ENCODE measurements around the gene CAMK1D.

Gene CAMK1D

DNA sequence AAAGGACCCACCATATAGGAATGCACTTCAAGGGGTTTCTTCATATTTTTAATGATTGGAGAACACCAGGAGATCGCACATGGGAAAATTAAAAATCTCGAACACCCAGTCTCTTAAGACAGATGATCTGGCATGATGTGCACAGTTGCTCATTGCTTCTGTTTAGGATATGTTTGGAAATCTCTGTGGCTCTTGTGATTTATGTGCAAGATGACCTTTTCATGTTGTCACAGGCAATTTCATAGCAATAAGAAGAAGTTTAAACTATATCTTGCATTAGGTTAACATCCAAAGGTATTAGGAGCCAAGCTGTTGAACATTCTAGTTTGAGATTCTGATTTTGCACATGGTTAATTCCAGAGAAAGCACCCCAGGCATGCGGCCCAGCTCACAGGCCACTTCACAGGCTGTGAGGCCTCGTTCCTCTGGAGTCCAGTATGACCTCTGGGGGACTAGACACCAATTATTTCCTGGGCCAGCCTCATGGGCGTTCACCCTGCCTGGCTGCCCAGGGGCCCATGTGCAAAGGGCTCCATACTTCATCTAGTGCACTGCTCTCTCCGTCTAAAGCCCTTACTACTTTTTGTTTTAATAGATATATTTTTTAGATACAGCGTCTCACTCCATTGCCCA, 28.4 kb downstream of the CAMK1D start:
- DNase-seq, result no peak

GRCh38 chr10:12380999-12381398, 31.7 kb downstream of the CAMK1D start:
- no peak for DNase-seq

GRCh38 chr10:12381536-12382156, 32.3 kb downstream of the CAMK1D start:
- no peak for DNase-seq

DNA sequence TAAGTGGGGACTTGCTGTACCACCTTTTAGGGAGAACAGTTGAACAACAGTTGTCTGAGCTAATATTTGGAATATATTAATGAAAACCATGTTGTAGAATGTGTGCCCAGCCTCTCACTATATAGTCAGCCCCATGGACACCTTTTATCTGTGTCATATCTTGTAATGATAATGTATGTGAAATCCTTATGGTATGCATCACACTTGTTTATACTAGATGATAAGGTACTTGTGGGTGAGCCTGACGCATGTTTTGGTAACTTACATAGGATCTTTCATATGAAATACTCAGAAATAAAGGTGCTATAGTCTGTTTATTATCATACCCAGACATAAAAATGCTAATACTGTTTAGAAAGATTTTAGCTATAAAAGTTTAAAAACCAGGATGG, 32.8 kb downstream of the CAMK1D start:
- no peak for DNase-seq

- no peak for DNase-seq
These were observed 33.7 kb downstream of the CAMK1D start for GRCh38 chr10:12382956-12383531.

DNA sequence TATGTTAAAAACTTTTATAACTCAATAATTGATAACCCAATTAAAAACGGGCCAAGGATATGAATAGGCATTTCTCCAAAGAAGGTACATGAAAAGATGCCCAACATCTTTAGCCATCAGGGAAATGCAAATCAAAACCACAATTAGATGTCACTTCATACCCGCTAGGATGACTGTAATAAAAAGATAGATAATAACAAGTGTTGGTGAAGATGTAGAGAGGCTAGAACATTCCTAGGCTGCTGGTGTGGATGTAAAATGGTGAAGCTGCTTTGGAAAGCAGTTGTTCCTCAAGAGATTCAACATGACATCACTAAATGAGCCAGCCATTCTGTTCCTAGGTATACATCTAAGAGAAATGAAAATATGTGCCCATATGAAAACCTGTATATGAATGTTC, 35.6 kb downstream of the CAMK1D start:
- DNase-seq, result no peak

- no peak for DNase-seq
These were observed 38.3 kb downstream of the CAMK1D start for GRCh38 chr10:12387561-12388210.

DNA sequence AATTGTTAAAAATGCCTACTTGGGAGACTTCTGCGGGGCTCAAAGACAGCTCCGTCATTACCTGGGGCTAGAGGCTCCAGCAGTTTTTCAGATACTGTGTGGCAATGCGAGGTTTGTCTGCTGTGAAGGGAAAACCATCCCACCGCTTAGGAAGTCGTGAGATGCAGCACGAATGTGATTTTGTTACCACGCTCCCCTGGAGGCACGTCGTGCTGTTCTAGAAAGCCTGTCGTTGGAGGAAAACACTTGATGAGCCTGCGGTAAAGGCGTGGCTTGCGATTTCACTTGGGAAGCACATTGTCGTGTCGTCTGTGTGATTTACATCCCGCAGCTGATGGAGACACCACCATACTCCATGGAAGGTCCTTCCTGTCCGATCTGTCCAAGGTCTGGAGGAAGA, 39.3 kb downstream of the CAMK1D start:
- DNase-seq, result no peak

DNA sequence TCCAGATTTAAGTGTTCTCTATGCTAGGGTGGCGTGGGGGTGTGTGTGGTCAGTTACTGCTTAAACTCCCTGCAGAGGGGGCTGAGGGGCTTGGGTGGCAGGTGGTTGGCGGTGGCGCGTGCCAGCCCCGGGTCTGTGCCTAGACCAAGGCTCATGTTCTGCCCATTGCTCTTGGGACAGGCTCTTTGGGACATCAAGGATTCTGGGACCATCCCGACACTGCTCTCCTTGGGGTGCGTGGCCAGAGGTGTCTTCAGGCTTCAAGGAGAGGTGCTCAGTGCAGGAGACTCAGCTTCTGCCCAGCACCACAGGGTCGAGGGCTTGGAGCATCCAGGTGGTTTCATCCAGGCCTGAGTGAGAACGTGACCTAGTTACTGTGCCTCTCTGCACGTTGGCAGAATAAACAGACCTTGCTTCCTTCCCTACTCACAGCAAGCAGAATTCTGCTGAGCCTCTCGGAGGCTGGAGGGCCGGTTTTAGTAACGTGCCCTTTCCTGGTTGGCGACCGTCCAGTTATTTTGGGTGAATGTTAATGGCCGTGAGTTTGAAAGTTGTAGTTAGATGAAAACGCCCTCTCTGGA, 39.9 kb downstream of the CAMK1D start:
- no peak for DNase-seq

DNA sequence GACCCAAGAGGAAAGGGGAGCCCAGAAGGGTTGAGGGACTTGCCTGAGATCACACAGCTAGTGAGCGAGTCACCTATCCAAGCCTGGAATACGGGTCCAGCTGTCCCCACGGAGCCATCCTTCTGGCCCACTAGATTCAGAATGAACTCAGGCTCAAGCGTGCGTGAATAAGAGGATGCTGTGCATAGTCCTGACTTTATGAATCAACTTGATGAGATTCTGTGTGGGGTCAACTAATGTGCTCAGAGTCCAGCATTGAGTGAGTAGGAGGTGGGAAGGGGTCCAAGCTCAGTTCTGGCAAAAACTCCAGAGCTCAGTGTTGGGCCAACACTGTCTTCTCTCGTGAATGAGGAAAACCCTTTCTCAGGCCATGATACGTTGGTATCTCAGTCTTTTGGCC, 41.4 kb downstream of the CAMK1D start:
- no peak for DNase-seq

- DNase-seq, result no peak
These were observed 41.9 kb downstream of the CAMK1D start for GRCh38 chr10:12391206-12391605.

GRCh38 chr10:12393831-12394230, 44.5 kb downstream of the CAMK1D start:
- no peak for DNase-seq

GRCh38 chr10:12394241-12395033, 45.1 kb downstream of the CAMK1D start:
- no peak for DNase-seq

DNA sequence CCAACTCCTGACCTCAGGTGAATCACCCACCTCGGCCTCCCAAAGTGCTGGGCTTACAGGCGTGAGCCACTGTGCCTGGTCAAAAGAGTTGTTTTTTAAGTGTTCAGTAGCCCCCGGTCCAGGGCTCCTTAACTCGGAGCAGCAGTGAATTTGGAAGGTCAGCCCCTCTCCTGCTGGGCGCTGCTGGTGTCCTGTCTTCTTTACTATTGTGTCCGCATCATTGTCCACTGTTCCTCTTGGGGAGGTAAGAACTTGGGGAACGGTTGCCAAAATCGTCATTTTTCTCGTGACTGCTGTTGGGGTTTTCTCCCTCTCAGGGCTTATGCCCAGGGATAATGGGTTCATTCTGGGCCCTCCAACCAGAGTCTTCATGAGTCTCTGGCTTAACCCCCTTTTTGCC, 46.7 kb downstream of the CAMK1D start:
- DNase-seq, result no peak

- no peak for DNase-seq
These were observed 47.2 kb downstream of the CAMK1D start for GRCh38 chr10:12396567-12396966.

DNA sequence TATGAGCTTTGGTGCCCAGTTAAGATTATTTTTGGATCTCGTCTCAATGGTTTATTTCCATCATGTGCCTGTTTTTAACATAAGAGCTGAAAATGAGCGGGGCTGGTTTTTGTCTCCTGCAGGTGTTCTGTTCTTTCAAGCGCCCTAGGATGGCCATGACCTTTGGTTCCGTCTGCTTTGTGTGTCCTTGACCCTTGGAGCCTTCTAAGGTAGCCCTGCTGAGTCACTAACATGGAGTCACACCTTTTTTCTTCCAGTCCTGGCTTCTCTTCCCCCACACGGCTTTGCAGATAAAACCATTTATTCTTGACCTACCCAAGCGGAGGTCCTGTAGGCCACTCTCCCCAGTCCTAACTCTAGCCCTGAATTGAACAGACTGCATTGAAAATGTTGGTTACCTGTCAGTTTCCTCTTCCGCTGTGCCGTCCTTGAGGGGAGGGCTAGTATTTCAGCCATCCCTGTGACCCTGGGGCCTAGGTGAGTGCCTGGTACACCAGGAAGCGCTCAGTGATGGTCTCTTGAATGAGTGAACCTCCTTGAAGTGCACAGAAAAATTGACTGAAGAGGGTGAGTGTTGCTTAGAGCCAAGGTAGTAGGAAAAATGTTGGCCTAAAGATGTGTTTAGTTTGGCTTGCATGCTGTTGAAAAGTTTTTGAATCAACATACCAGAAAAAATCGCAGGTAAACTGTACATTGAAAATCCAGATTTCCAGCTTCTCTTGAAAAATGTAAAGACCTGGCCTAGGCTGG, 48.0 kb downstream of the CAMK1D start:
- no peak for DNase-seq

- no peak for DNase-seq
These were observed 48.6 kb downstream of the CAMK1D start for GRCh38 chr10:12397941-12398340.

- no peak for DNase-seq
These were observed 51.1 kb downstream of the CAMK1D start for GRCh38 chr10:12400266-12400931.

- no peak for DNase-seq
These were observed 52.1 kb downstream of the CAMK1D start for GRCh38 chr10:12401466-12401865.

- no peak for DNase-seq
These were observed 53.8 kb downstream of the CAMK1D start for GRCh38 chr10:12403119-12403518.
